ENCODE measurements around the gene CACUL1.

CACUL1 gene

GRCh38 chr10:118669020-118669791, 85.6 kb downstream of the CACUL1 start:
- peak overlapping the region; percentile 7 for H3K4me3 ChIP-seq (ENCODE audit: control insufficient read depth, low read depth, low read length)
- peak; percentile 88 for DNase-seq (ENCODE audit: low read depth)
- TF ChIP-seq CTCF (conservative IDR thresholded peaks at IDR 0.05; ENCODE audit: control insufficient read depth, insufficient read depth, low read depth, low read length), result no peak

GRCh38 chr10:118668228-118668952, 86.4 kb downstream of the CACUL1 start:
- peak; percentile 5 for TF ChIP-seq CTCF (conservative IDR thresholded peaks at IDR 0.05; ENCODE audit: control insufficient read depth, insufficient read depth, low read depth, low read length)
- no peak for DNase-seq (ENCODE audit: low read depth)
- H3K4me3 ChIP-seq (ENCODE audit: control insufficient read depth, low read depth, low read length), result no peak overlapping the region

- DNase-seq (ENCODE audit: low read depth), result no peak
- no peak for TF ChIP-seq CTCF (conservative IDR thresholded peaks at IDR 0.05; ENCODE audit: control insufficient read depth, insufficient read depth, low read depth, low read length)
- H3K4me3 ChIP-seq (ENCODE audit: control insufficient read depth, low read depth, low read length), result no peak overlapping the region
These were observed 87.0 kb downstream of the CACUL1 start for GRCh38 chr10:118667732-118668131.

GRCh38 chr10:118666350-118666749, 88.4 kb downstream of the CACUL1 start:
- TF ChIP-seq CTCF (conservative IDR thresholded peaks at IDR 0.05; ENCODE audit: control insufficient read depth, insufficient read depth, low read depth, low read length), result no peak
- H3K4me3 ChIP-seq (ENCODE audit: control insufficient read depth, low read depth, low read length), result no peak overlapping the region
- no peak for DNase-seq (ENCODE audit: low read depth)

- TF ChIP-seq CTCF (conservative IDR thresholded peaks at IDR 0.05; ENCODE audit: control insufficient read depth, insufficient read depth, low read depth, low read length), result no peak
- H3K4me3 ChIP-seq (ENCODE audit: control insufficient read depth, low read depth, low read length), result no peak overlapping the region
- DNase-seq (ENCODE audit: low read depth), result no peak
These were observed 90.4 kb downstream of the CACUL1 start for GRCh38 chr10:118664321-118664720.

GRCh38 chr10:118663176-118663575, 91.6 kb downstream of the CACUL1 start:
- no peak for DNase-seq (ENCODE audit: low read depth)
- no peak overlapping the region for H3K4me3 ChIP-seq (ENCODE audit: control insufficient read depth, low read depth, low read length)
- TF ChIP-seq CTCF (conservative IDR thresholded peaks at IDR 0.05; ENCODE audit: control insufficient read depth, insufficient read depth, low read depth, low read length), result no peak

Measured in fibroblast of mammary gland (primary cell).